ENCODE data around the gene KCTD10. TPM values are rescaled to one million over a fixed set of nuclear protein-coding genes. Genes with fewer than 3 reads are reported as not detected.

Gene KCTD10
- total and polyA plus RNA-seq, 2 of the 13 experiments (the other 11 are each of a cell fraction or from before 2014, with no cell fraction given): 6.9 to 25.4 TPM

- TF ChIP-seq NCOA2 (CRISPR knock-in tag; IDR thresholded peaks at IDR 0.05) (0 out of 2 replicates have a peak, but pooled peaks have one; percentile 30), ZGPAT (CRISPR knock-in tag; IDR thresholded peaks at IDR 0.05) (peak; percentile 59; the same call in 1 of the 2 replicates), HDAC2 (CRISPR knock-in tag; IDR thresholded peaks at IDR 0.05) (peak; percentile 63), ZNF503 (CRISPR knock-in tag; IDR thresholded peaks at IDR 0.05) (peak; percentile 28; the same call in 1 of the 2 replicates), FOXK2 (IDR thresholded peaks at IDR 0.05) (peak; percentile 64; the same call in 1 of the 2 replicates), ZNF446 (CRISPR knock-in tag; IDR thresholded peaks at IDR 0.05) (no peak), GATAD2A (CRISPR knock-in tag; IDR thresholded peaks at IDR 0.05) (peak; percentile 71; the same call in 1 of the 2 replicates), PHF21A (CRISPR knock-in tag; IDR thresholded peaks at IDR 0.05) (peak; percentile 66; the same call in 1 of the 2 replicates), MBD4 (IDR thresholded peaks at IDR 0.05; ENCODE audit: borderline replicate concordance, low read length) (no peak), TARDBP (CRISPR knock-in tag; IDR thresholded peaks at IDR 0.05) (peak; percentile 47; the same call in 1 of the 2 replicates), FOXJ3 (CRISPR knock-in tag; IDR thresholded peaks at IDR 0.05; ENCODE audit: borderline replicate concordance) (peak; percentile 56; the same call in 1 of the 2 replicates), ZNF83 (CRISPR knock-in tag; IDR thresholded peaks at IDR 0.05; ENCODE audit: borderline replicate concordance) (no peak), ARID5B (CRISPR knock-in tag; IDR thresholded peaks at IDR 0.05) (peak; percentile 71), FOXP1 (IDR thresholded peaks at IDR 0.05) (peak; percentile 53; the same call in 1 of the 2 replicates), FOXP1 (CRISPR knock-in tag; IDR thresholded peaks at IDR 0.05) (peak; percentile 86), ZKSCAN8 (CRISPR knock-in tag; IDR thresholded peaks at IDR 0.05; ENCODE audit: borderline replicate concordance) (peak; percentile 58; the same call in 1 of the 2 replicates), ZSCAN9 (CRISPR knock-in tag; IDR thresholded peaks at IDR 0.05; ENCODE audit: borderline replicate concordance) (peak; percentile 78; the same call in 1 of the 2 replicates), MIER2 (CRISPR knock-in tag; IDR thresholded peaks at IDR 0.05) (0 out of 2 replicates have a peak, but pooled peaks have one; percentile 25), SIN3B (IDR thresholded peaks at IDR 0.05; ENCODE audit: low read length) (no peak), ISL2 (CRISPR knock-in tag; IDR thresholded peaks at IDR 0.05) (no peak)
- TF ChIP-seq, protein P1, sequence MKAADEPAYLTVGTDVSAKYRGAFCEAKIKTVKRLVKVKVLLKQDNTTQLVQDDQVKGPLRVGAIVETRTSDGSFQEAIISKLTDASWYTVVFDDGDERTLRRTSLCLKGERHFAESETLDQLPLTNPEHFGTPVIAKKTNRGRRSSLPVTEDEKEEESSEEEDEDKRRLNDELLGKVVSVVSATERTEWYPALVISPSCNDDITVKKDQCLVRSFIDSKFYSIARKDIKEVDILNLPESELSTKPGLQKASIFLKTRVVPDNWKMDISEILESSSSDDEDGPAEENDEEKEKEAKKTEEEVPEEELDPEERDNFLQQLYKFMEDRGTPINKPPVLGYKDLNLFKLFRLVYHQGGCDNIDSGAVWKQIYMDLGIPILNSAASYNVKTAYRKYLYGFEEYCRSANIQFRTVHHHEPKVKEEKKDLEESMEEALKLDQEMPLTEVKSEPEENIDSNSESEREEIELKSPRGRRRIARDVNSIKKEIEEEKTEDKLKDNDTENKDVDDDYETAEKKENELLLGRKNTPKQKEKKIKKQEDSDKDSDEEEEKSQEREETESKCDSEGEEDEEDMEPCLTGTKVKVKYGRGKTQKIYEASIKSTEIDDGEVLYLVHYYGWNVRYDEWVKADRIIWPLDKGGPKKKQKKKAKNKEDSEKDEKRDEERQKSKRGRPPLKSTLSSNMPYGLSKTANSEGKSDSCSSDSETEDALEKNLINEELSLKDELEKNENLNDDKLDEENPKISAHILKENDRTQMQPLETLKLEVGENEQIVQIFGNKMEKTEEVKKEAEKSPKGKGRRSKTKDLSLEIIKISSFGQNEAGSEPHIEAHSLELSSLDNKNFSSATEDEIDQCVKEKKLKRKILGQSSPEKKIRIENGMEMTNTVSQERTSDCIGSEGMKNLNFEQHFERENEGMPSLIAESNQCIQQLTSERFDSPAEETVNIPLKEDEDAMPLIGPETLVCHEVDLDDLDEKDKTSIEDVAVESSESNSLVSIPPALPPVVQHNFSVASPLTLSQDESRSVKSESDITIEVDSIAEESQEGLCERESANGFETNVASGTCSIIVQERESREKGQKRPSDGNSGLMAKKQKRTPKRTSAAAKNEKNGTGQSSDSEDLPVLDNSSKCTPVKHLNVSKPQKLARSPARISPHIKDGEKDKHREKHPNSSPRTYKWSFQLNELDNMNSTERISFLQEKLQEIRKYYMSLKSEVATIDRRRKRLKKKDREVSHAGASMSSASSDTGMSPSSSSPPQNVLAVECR (CRISPR knock-in tag; IDR thresholded peaks at IDR 0.05; ENCODE audit: borderline replicate concordance): peak; percentile 34; the same call in 1 of the 2 replicates
These were observed 17.3 kb upstream of the KCTD10 start (continued) for GRCh38 chr12:109494348-109494881.

Measured in HepG2 (cell line).